GM19452 (cell line): ENCODE data around the gene TMEM163.
A peak's percentile ranks its signal among the peaks of the same experiment; 100 is the strongest.

Source experiments
- ATAC-seq: cut with Tn5 transposase; IDR thresholded peaks from one replicate; pipeline ENCODE4 v1.9.1; 2021; ENCODE audit not compliant: unreplicated experiment

Gene TMEM163

GRCh38 chr2:134693359-134694330 is 25.2 kb downstream of the TMEM163 start:
- no peak for ATAC-seq

GRCh38 chr2:134692499-134692898 is 26.3 kb downstream of the TMEM163 start:
- peak; percentile 60 for ATAC-seq

- ATAC-seq = no peak
These were observed 28.1 kb downstream of the TMEM163 start for GRCh38 chr2:134690629-134691215.

- ATAC-seq = no peak
These were observed 29.5 kb downstream of the TMEM163 start for GRCh38 chr2:134689315-134689714.

GRCh38 chr2:134685967-134686366 is 32.8 kb downstream of the TMEM163 start:
- no peak for ATAC-seq

- ATAC-seq = peak; percentile 71
These were observed 35.2 kb downstream of the TMEM163 start for GRCh38 chr2:134683561-134684112.

GRCh38 chr2:134682726-134683125 is 36.1 kb downstream of the TMEM163 start:
- no peak for ATAC-seq

GRCh38 chr2:134681201-134681600 is 37.6 kb downstream of the TMEM163 start:
- ATAC-seq = no peak

GRCh38 chr2:134679745-134680144 is 39.1 kb downstream of the TMEM163 start:
- ATAC-seq = no peak

GRCh38 chr2:134679294-134679693 is 39.5 kb downstream of the TMEM163 start:
- no peak for ATAC-seq

GRCh38 chr2:134677856-134678756 is 40.7 kb downstream of the TMEM163 start:
- ATAC-seq = no peak

- no peak for ATAC-seq
These were observed 41.8 kb downstream of the TMEM163 start for GRCh38 chr2:134676960-134677359.

GRCh38 chr2:134675314-134675713 is 43.5 kb downstream of the TMEM163 start:
- no peak for ATAC-seq

- ATAC-seq = no peak
These were observed 44.1 kb downstream of the TMEM163 start for GRCh38 chr2:134674687-134675086.

- ATAC-seq = no peak
These were observed 47.3 kb downstream of the TMEM163 start for GRCh38 chr2:134671513-134671912.

- ATAC-seq = no peak
These were observed 47.8 kb downstream of the TMEM163 start for GRCh38 chr2:134670955-134671354.

GRCh38 chr2:134669731-134670669 is 48.8 kb downstream of the TMEM163 start:
- no peak for ATAC-seq

- ATAC-seq = no peak
These were observed 50.0 kb downstream of the TMEM163 start for GRCh38 chr2:134668821-134669220.

GRCh38 chr2:134667541-134667940 is 51.3 kb downstream of the TMEM163 start:
- no peak for ATAC-seq

GRCh38 chr2:134667081-134667480 is 51.7 kb downstream of the TMEM163 start:
- no peak for ATAC-seq
